ENCODE data around the gene CKLF.

DNA sequence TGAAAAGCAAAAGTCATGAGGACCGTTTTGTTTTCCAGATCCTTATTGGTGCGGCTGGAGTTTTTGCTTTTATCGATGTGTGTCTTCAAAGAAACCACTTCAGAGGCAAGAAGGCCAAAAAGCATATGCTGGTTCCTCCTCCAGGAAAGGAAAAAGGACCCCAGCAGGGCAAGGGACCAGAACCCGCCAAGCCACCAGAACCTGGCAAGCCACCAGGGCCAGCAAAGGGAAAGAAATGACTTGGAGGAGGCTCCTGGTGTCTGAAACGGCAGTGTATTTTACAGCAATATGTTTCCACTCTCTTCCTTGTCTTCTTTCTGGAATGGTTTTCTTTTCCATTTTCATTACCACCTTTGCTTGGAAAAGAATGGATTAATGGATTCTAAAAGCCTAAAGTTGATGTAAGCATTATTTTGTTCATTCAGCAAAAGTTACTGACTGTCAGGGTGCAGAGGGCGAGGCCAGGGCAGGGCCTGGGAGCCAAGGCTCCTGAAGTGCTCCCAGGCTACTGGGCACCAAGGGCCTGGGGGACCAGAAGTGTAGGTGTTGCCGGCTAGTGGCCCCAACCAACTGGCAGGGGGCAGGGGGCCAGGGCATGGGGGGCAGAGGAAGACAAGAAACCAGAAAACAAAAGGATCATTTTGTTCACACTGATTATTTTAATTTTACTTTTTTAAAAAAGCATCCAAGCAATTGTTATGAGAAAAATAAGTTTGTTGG, 35.7 kb downstream of the CKLF start:
- TF ChIP-seq, protein P1, sequence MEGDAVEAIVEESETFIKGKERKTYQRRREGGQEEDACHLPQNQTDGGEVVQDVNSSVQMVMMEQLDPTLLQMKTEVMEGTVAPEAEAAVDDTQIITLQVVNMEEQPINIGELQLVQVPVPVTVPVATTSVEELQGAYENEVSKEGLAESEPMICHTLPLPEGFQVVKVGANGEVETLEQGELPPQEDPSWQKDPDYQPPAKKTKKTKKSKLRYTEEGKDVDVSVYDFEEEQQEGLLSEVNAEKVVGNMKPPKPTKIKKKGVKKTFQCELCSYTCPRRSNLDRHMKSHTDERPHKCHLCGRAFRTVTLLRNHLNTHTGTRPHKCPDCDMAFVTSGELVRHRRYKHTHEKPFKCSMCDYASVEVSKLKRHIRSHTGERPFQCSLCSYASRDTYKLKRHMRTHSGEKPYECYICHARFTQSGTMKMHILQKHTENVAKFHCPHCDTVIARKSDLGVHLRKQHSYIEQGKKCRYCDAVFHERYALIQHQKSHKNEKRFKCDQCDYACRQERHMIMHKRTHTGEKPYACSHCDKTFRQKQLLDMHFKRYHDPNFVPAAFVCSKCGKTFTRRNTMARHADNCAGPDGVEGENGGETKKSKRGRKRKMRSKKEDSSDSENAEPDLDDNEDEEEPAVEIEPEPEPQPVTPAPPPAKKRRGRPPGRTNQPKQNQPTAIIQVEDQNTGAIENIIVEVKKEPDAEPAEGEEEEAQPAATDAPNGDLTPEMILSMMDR (IDR thresholded peaks at IDR 0.05): no peak
- no peak for TF ChIP-seq POLR2A (IDR thresholded peaks at IDR 0.05)
- TF ChIP-seq EP300 (IDR thresholded peaks at IDR 0.05): no peak
